IPS DF 4.7 (cell line): ENCODE data around the gene AKR1A1.
"Not testable (repeated sequence)": the region's sequence is repeated elsewhere in the genome, so short reads cannot be mapped to it uniquely, and the experiment has no call there.

Source experiments
- DNase-seq: peaks from one replicate; pipeline ENCODE4 v3.0.0-alpha.2; 2013; ENCODE audit warnings: low spot score; ENCODE audit errors: extremely low read depth

The AKR1A1 gene

DNA sequence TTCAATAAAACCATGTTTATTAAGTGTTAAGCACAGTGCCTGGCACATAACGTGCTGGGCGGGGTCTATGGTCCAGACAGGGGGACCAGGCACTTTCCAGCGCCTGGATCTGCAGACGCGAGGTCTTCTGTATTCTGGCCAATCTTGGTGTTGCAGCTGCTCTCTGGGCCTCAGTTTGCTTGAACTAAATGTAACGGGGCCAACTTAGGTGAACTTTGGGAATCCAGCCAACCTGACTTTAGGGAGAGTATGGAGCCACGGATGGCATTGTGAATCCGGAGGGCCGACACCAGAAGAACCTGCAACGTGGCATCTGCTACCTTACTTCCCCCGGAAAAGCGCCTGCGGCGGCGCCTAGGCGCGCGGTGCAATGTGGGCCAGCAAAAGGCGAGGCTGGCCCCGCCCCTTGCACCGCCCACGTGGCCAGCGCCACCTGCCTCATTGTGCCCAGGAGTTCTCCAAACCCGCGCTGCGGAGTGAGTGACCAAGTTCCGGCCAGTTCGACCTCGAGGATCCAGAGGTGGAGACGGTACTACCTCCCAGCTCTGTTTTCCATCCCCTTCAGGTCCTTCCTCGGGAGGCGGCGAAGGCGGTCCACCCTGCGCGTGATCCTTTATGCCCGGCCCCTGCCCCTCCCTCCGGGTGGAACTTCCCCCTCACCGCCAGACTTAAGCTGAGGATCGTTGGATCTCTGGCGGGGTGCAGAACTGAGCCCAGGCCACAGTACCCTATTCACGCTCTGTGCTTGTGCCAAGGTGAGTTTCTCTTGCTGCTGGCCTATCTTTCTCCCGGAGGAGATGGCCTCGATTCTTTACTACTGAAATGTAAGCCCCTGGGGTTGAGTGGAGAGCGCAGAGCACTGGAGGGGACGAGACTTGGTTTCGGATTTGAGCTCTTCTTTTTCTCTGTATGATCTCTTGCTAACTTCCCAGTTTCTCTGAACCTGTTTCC is at the start of gene AKR1A1:
AKR1A1 (plus strand) TSS at position 426 of the 951 bp plus-strand sequence. CDS start 10,969 bp downstream, outside the sequence.
- DNase-seq, result peak; percentile 72

DNA sequence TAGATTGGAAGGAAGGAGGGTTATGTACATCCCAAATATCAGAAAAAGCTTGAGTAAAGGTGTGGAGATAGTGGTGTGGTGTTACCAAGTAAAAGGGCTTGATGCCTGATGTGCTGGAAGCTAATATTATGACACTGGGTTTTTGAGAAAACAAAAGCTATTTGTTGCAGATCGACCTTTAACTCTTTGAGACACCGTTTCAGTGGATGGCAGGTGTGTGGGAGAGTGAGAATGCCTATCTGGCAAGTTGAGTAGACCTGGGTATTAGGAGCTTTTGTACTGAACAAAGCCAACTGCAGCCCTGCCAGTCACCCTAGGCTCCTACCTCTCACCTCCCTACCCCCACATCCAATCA is 49.1 kb upstream of the AKR1A1 start:
- DNase-seq, result no peak

DNA sequence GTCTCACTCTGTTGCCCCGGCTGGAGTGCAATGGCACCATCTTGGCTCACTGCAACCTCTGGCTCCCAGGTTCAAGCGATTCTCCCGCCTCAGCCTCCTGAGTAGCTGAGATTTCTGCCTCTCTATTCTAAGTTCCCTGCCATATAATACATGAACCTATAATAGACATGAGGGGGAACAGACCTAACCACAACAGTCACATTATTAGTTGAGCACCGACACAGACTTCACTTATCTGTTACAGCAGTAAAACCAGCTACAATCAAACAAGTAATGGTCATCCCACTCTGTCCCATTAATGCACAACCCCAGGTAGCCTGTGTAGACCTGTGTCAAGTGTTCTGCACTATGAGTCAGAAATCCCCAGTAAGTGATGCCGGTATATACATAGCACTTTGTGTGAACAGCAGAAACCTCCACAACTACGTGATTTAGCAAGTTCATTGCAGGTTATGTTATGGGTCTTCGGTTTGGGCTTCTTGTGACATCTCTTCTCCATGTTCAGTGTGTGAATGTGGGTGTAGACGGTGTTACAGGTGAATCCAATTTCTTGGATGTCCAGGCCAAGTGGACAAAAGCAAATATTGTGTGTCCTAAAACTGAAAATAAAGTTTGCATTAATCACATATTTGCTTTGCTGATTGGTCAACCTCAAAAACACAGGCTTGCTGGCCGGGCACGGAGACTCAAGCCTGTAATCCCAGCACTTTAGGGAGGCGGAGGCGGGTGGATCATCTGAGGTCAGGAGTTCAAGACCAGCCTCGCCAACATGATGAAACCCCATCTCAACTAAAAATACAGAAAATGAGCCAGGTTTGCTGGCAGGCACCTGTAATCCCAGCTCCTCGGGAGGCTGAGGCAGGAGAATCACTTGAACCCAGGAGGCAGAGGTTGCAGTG is 46.9 kb upstream of the AKR1A1 start:
- no peak for DNase-seq

GRCh38 chr1:45507195-45507594 is 43.4 kb upstream of the AKR1A1 start:
- no peak for DNase-seq

DNA sequence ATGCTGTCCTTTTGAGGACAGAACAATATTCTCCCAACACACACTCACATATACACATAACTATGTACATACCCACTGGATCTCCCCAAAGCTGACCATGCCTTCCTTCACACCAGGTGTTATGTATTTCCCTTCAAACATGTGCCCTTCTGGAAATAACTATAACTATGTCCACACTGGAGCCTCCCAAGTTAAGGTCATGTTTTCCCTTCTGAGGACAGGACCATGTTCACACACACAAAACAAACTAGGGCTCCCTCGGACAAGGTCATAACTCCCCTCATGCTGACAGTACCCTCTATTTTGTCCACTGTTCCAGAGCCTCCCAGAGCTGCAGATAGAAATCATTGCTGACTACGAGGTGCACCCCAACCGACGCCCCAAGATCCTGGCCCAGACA is 42.7 kb upstream of the AKR1A1 start:
- no peak for DNase-seq

DNA sequence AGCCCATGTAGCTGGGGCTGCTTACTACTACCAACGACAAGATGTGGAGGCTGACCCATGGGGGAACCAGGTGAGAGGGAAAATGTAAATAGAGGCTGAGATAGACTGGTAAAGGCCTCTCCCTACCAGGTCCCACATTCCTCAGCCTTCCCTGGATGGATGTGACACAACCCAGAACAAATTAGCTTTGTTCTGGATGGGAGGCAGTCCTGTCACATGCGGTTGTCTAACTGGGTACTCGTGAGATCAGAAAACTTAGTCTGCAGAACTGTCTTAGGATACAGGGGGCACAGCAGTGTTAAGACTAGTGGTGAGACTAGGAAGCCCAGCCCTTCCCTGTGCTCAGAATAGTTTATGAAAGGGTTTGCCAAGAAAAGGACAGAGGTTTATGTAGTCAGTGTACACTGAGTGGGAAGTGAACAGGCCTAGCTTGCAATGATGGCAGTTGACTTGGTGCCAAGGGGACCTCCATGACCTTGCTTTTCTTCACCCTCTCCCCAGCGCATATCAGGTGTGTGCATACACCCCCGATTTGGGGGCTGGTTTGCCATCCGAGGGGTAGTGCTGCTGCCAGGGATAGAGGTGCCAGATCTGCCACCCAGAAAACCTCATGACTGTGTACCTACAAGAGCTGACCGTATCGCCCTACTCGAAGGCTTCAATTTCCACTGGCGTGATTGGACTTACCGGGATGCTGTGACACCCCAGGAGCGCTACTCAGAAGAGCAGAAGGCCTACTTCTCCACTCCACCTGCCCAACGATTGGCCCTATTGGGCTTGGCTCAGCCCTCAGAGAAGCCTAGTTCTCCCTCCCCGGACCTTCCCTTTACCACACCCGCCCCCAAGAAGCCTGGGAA is 42.1 kb upstream of the AKR1A1 start:
- no peak for DNase-seq

GRCh38 chr1:45510036-45510971 is 40.3 kb upstream of the AKR1A1 start:
- no peak for DNase-seq

- no peak for DNase-seq
Measured at GRCh38 chr1:45510972-45511527, 39.6 kb upstream of the AKR1A1 start.

DNA sequence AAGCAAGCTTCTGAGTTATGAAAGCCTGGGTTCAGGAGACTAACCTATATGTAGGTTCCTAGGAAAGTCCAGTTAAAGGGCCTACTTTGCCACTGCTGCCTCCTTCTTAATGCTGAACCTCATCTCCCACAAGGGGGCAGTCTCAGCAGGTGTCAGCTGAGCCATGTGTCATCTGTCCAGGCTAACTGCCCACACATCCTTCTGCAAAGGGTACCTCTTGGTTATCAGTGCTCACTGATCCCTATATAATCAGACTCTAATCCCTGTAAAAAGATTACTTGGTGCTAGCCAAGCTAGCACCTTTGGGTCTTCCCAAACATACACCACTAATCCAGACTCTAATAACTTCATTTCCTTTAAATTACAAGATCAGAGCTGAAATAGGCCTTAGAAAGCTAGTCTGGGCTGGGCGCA is 38.0 kb upstream of the AKR1A1 start:
- DNase-seq, result no peak

GRCh38 chr1:45513532-45514260 is 36.9 kb upstream of the AKR1A1 start:
- DNase-seq, result not testable (repeated sequence)

DNA sequence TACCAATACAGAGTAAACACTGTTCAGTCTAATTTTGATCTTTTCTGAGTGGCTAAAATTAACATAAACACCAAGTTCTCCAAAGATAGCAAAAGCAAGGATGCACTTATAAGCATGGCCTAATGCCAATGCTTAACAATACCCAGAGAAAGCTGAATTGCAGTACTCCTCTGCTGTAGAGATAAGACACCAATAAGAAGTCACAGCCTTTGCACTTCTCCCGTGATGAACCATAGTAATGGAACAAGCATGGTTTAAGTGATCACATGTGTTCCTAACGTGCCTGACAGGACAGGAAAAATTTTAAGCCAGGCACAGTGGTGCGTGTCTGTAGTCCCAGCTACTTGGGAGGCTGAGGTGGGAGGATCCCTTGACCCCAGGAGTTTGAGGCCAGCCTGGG is 34.6 kb upstream of the AKR1A1 start:
- no peak for DNase-seq

- DNase-seq, result no peak
Measured at GRCh38 chr1:45516465-45516864, 34.2 kb upstream of the AKR1A1 start.

DNA sequence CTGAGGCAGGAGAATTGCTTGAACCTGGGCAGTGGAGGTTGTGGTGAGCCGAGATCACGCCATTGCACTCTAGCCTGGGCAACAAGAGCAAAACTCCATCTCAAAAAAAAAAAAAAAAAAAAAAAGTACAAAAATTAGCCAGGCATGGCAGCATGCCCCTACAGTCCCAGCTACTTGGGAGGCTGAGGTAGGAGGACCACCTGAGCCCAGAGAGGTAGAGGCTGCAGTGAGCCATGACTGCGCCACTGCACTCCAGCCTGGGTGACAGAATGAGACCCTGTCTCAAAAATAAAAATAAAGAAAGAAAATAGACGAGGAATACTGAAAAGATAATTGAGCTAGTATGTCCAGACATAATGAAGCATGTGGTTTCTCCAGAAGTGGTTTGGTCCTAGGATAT is 32.3 kb upstream of the AKR1A1 start:
- DNase-seq, result not testable (repeated sequence)

DNA sequence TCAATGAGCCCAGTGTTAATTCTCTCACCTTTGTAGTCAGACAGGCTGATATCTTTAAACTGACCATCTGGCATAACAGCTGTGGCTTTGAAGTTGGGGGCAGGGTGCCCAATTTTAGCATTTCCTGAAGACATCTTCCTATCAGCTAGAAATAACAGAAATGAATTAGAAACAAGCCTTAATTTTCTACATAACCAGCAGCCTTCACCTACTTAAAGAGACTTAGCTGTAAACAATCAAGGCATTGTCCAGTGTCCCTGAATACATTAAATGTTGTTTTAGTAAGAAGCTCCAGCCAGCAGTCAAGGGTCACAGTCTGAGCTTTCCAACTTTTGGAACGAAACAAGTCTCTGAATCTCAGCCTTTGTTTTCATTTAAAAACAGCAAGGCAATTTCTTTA is 31.7 kb upstream of the AKR1A1 start:
- no peak for DNase-seq

DNA sequence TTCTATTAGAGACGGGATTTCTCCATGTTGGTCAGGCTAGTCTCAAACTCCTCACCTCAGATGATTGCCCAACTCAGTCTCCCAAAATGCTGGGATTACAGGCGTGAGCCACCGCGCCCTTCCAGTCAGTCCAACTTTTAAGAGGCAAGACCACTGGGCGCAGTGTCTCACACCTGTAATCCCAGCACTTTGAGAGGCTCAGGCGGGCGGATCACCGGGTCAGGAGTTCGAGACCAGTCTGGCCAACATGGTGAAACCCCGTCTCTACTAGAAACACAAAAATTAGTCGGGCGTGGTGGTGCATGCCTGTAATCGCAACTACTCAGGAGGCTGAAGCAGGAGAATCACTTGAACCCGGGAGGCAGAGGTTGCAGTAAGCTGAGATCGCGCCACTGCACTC is 30.9 kb upstream of the AKR1A1 start:
- not testable (repeated sequence) for DNase-seq

DNA sequence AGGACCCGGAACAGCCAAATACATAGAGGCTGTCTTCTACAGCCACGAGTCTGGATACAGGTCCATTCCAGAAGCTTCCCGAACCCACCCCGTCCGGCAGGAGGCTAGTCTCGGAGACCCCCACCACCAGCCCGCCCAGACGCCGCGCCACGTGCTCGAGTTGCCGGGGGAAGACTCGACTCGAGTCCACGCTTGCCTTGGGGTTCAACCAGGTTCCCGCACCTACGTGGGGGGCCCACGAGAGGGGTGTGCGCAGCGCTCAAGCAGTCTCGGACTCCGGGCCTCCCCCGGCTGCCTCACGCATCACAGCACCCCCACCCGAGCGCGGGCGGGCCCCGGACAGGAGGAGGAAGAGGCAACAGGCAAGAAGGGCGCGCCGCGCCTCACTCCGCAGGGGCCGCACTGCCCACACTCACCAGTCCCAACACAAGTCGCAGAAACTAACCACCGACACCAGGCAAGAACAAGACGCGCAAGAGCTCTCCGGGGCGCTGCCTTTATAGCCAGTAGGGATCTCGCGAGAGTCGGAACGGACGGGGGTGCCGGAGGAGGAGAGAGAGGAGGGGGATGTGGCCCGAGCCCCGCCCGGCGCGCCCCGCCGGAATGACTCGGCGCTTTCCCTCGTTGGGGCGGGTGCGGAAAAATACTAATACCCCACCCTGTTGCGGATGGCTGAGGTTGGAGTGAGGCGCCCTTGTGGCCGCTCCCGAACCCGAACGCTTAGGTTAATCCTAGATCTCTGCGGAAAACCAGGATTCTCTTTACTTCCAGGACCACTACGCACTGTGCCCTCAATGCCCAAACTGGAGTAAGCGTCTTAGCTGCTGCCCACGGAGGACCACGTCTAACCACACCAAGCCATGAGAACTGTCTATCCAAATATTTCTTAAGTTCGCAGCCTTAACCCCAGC is 29.0 kb upstream of the AKR1A1 start, which contains the start of gene PRDX1:
PRDX1 (minus strand) TSS at position 472 of the 911 bp plus-strand sequence. CDS start 2,841 bp downstream, outside the sequence.
- DNase-seq, result peak; percentile 78

- no peak for DNase-seq
Measured at GRCh38 chr1:45522324-45523104, 28.1 kb upstream of the AKR1A1 start.
